OCI-LY1 (cell line): Measurements from ENCODE around the gene RNF111.
"Not testable (repeated sequence)": the region's sequence is repeated elsewhere in the genome, so short reads cannot be mapped to it uniquely, and the experiment has no call there.

Source experiments
- H2AFZ ChIP-seq: fragments of 200-600 bp; sonication (generic), shearing (Covaris generic); 2 replicates; pipeline ENCODE4 v1.6.0; 2014; ENCODE audit warnings: antibody characterized with exemption, mild to moderate bottlenecking, low read length
- H3F3A ChIP-seq: fragments of 200-600 bp; sonication (generic), shearing (Covaris generic); 2 replicates; pipeline ENCODE4 v1.6.0; 2014; ENCODE audit warnings: mild to moderate bottlenecking, antibody characterized with exemption, low read length, moderate library complexity; ENCODE audit not compliant: insufficient read depth
- H3K27ac ChIP-seq: fragments of 200-600 bp; sonication (generic); 2 replicates; pipeline ENCODE4 v1.5.1; 2014; ENCODE audit warnings: low read length, mixed run types, mild to moderate bottlenecking, low read depth; ENCODE audit not compliant: poor library complexity, severe bottlenecking
- H3K27me3 ChIP-seq: fragments of 200-600 bp; sonication (generic); 2 replicates; pipeline ENCODE4 v1.6.0; 2014; ENCODE audit warnings: antibody characterized with exemption, mild to moderate bottlenecking, low read length, moderate library complexity; ENCODE audit not compliant: insufficient read depth
- H3K36me3 ChIP-seq: fragments of 200-600 bp; sonication (generic); 2 replicates; pipeline ENCODE4 v1.6.1; 2014; ENCODE audit warnings: mild to moderate bottlenecking, antibody characterized with exemption, low read length, moderate library complexity, mixed read lengths; ENCODE audit not compliant: insufficient read depth
- H3K4me1 ChIP-seq: fragments of 200-600 bp; sonication (generic); 2 replicates; pipeline ENCODE4 v1.5.1; 2014; ENCODE audit warnings: mild to moderate bottlenecking, low read length, moderate library complexity; ENCODE audit not compliant: insufficient read depth, severe bottlenecking
- H3K4me2 ChIP-seq: fragments of 200-600 bp; sonication (generic), shearing (Covaris generic); 2 replicates; pipeline ENCODE4 v1.6.1; 2014; ENCODE audit warnings: low read length
- H3K4me3 ChIP-seq: fragments of 200-600 bp; sonication (generic); 2 replicates; pipeline ENCODE4 v1.5.1; 2014; ENCODE audit warnings: low read length, low read depth, mild to moderate bottlenecking, mixed read lengths; ENCODE audit not compliant: poor library complexity, severe bottlenecking
- H3K79me2 ChIP-seq: fragments of 200-600 bp; shearing (Covaris generic); 2 replicates; pipeline ENCODE4 v1.6.1; 2016; ENCODE audit warnings: mixed run types, low read length, mixed read lengths; ENCODE audit not compliant: insufficient read depth
- H3K9ac ChIP-seq: fragments of 200-600 bp; sonication (generic), shearing (Covaris generic); 2 replicates; pipeline ENCODE4 v1.6.1; 2014; ENCODE audit warnings: mild to moderate bottlenecking, low read length, mixed read lengths
- H3K9me2 ChIP-seq: fragments of 200-600 bp; sonication (generic), shearing (Covaris generic); 2 replicates; pipeline ENCODE4 v1.6.1; 2014; ENCODE audit warnings: low read depth, mild to moderate bottlenecking, low read length, mixed read lengths
- H3K9me3 ChIP-seq: fragments of 200-600 bp; shearing (Covaris generic); 2 replicates; pipeline ENCODE4 v1.6.1; 2014; ENCODE audit warnings: low read length, mixed read lengths
- H4K20me1 ChIP-seq: fragments of 200-600 bp; sonication (generic), shearing (Covaris generic); 2 replicates; pipeline ENCODE4 v1.6.0; 2016; ENCODE audit warnings: mild to moderate bottlenecking, low read length; ENCODE audit not compliant: insufficient read depth
- CTCF ChIP-seq: fragments of 200-600 bp; sonication (generic), shearing (Covaris generic); IDR thresholded peaks from 2 replicates; pipeline ENCODE4 v1.5.1; 2017; ENCODE audit warnings: mild to moderate bottlenecking, antibody characterized with exemption, low read length, moderate library complexity, mixed read lengths
- EZH2 ChIP-seq: fragments of 200-600 bp; sonication (generic), shearing (Covaris generic); IDR thresholded peaks from 2 replicates; pipeline ENCODE4 v1.8.0; 2017; ENCODE audit warnings: borderline replicate concordance, mixed run types, mild to moderate bottlenecking, antibody characterized with exemption, low read length, moderate library complexity, mixed read lengths

The RNF111 gene

GRCh38 chr15:59143281-59143680 lies 155.8 kb downstream of the RNF111 start:
- Histone ChIP-seq H3K9me2 (no peaks in the 10 kb centered on the region), H4K20me1 (no peaks in the 10 kb centered on the region), H3K9ac (no peak overlapping the region), H3K4me1 (no peaks in the 10 kb centered on the region), H3K79me2 (no peaks in the 10 kb centered on the region), H3K27me3 (no peaks in the 10 kb centered on the region), H2AFZ (no peak overlapping the region), H3K27ac (no peak overlapping the region), H3F3A (no peaks in the 10 kb centered on the region), H3K36me3 (peaks cover 75% of the 10 kb centered on the region), H3K4me3 (no peak overlapping the region), H3K4me2 (no peak overlapping the region), H3K9me3 (no peaks in the 10 kb centered on the region)
- TF ChIP-seq CTCF (no peak), EZH2 (no peak)

DNA sequence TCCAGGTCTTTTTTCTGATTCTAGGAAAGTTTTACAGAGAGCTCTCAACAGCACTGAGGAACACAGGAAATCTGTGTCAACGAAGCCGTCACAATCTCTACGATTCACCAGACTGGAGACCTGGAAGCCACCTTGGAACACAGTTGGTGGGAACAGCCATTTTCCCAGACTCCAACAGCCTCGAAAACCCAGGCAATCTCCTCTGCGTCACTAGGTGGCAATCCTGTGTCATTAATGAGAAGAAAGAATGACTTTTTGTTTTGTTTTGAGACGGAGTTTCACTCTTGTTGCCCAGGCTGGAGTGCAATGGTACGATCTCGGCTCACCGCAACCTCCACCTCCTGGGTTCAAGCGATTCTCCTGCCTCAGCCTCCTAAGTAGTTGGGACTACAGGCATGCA lies 157.1 kb downstream of the RNF111 start:
- not testable (repeated sequence) for H3K4me2 ChIP-seq, H4K20me1 ChIP-seq, H2AFZ ChIP-seq, H3K9me3 ChIP-seq, H3K4me3 ChIP-seq, H3K79me2 ChIP-seq, H3F3A ChIP-seq, H3K9me2 ChIP-seq, H3K9ac ChIP-seq, H3K4me1 ChIP-seq, H3K27me3 ChIP-seq, H3K27ac ChIP-seq
- peaks cover 75% of the 10 kb centered on the region for H3K36me3 ChIP-seq
